ENCODE results near the gene ATP1B2. TPM values are rescaled to one million over a fixed set of nuclear protein-coding genes. Genes with fewer than 3 reads are reported as not detected.
A peak's percentile ranks its signal among the peaks of the same experiment; 100 is the strongest.

The ATP1B2 gene
- total and polyA plus RNA-seq, 7 donors, result 0.36 to 5.7 (median 0.85) TPM

DNA sequence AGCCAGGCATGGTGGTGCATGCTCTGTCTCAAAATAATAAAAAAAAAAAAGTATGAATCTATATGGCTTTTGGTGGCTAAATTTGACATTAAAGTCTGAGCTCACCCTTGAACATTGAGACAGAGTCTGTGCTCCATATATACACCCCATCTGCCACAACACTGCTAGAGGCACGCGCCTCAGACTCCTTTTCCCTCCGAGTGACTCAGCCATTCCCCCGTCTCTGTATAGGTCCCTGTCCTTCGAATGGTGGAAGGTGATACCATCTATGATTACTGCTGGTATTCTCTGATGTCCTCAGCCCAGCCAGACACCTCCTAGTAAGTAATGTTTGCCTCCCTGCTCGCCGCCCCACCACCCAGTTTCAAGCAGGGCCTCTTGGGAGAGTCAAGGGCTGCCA is 49.8 kb downstream of the ATP1B2 start:
- WGBS, 3 donors, result 92 to 95% (median 93%) methylated on average over 7 of the region's 7 CpGs
- Histone ChIP-seq H3K9me3 (no peaks in the 10 kb centered on the region), H3K36me3 (ENCODE audit: insufficient read depth in 1 of 2, low read depth in 1 of 2) (peaks cover 7 to 29% of the 10 kb centered on the region in 2 donors), H3K27me3 (ENCODE audit: insufficient read depth in 3 of 3, low read length in 2 of 3) (peaks cover 0 to 27% (median 13%) of the 10 kb centered on the region in 3 donors), H3K27ac (no peak overlapping the region), H3K4me3 (no peak overlapping the region), H3K4me1 (peaks cover 7% of the 10 kb centered on the region)
- intact Hi-C loops (cut with DNase I), result no loop called here
- ATAC-seq (no peak), DNase-seq (no peak)
- TF ChIP-seq, protein P1, sequence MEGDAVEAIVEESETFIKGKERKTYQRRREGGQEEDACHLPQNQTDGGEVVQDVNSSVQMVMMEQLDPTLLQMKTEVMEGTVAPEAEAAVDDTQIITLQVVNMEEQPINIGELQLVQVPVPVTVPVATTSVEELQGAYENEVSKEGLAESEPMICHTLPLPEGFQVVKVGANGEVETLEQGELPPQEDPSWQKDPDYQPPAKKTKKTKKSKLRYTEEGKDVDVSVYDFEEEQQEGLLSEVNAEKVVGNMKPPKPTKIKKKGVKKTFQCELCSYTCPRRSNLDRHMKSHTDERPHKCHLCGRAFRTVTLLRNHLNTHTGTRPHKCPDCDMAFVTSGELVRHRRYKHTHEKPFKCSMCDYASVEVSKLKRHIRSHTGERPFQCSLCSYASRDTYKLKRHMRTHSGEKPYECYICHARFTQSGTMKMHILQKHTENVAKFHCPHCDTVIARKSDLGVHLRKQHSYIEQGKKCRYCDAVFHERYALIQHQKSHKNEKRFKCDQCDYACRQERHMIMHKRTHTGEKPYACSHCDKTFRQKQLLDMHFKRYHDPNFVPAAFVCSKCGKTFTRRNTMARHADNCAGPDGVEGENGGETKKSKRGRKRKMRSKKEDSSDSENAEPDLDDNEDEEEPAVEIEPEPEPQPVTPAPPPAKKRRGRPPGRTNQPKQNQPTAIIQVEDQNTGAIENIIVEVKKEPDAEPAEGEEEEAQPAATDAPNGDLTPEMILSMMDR (IDR thresholded peaks at IDR 0.05), result no peak

DNA sequence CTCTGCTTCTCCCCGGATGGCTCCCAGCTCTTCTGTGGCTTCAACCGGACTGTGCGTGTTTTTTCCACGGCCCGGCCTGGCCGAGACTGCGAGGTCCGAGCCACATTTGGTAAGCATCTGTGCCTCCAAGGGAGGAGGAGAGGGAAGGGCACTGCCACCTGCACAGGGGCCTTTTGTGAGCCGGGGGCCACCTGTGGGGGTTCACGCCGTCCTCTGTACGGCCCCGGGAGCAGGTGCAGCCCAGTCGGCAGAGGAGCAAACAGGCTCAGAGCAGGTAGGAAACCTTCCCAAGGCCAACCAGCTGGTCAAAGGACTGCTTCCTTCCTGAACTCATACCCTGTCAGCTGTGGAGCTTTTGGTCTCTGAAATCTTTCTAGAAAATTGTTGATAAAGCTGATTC is 51.0 kb downstream of the ATP1B2 start:
- 91 to 93% (median 92%) methylated on average over 14 of the region's 14 CpGs for WGBS, 3 donors
- peaks cover 7% of the 10 kb centered on the region for H3K4me1 ChIP-seq
- no peaks in the 10 kb centered on the region for H3K9me3 ChIP-seq
- TF ChIP-seq, protein P1 (IDR thresholded peaks at IDR 0.05), result no peak
- no peak overlapping the region for H3K4me3 ChIP-seq
- H3K27me3 ChIP-seq (ENCODE audit: insufficient read depth in 3 of 3, low read length in 2 of 3), result peaks cover 0 to 39% (median 17%) of the 10 kb centered on the region in 3 donors
- ATAC-seq (no peak), DNase-seq (no peak)
- H3K27ac ChIP-seq, result no peak overlapping the region
- H3K36me3 ChIP-seq (ENCODE audit: insufficient read depth in 1 of 2, low read depth in 1 of 2), result peaks cover 7 to 24% of the 10 kb centered on the region in 2 donors
- intact Hi-C loops (cut with DNase I), result no loop called here

DNA sequence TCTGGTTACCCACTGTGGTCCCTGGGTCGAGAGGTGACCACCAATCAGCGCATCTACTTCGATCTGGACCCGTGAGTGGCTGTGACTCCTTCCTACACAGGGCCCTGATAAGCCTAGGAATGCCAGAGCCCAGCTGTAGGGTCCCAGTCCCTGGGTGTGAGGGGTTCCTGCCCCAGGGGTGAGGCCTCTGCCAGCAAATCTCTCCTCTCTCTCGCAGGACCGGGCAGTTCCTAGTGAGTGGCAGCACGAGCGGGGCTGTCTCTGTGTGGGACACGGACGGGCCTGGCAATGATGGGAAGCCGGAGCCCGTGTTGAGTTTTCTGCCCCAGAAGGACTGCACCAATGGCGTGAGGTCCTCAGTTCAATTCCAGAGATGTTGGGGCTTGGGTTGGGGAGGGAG is 52.0 kb downstream of the ATP1B2 start:
- Histone ChIP-seq H3K27ac (no peak overlapping the region), H3K27me3 (ENCODE audit: insufficient read depth in 3 of 3, low read length in 2 of 3) (peaks cover 0 to 50% (median 17%) of the 10 kb centered on the region in 3 donors), H3K9me3 (no peaks in the 10 kb centered on the region), H3K36me3 (ENCODE audit: insufficient read depth in 1 of 2, low read depth in 1 of 2) (peaks cover 7 to 24% of the 10 kb centered on the region in 2 donors), H3K4me3 (no peak overlapping the region), H3K4me1 (peaks cover 7% of the 10 kb centered on the region)
- 90 to 91% (median 90%) methylated on average over 13 of the region's 13 CpGs for WGBS, 3 donors
- ATAC-seq (no peak), DNase-seq (no peak)
- TF ChIP-seq, protein P1 (IDR thresholded peaks at IDR 0.05), result no peak
- intact Hi-C loops (cut with DNase I), result no loop called here

DNA sequence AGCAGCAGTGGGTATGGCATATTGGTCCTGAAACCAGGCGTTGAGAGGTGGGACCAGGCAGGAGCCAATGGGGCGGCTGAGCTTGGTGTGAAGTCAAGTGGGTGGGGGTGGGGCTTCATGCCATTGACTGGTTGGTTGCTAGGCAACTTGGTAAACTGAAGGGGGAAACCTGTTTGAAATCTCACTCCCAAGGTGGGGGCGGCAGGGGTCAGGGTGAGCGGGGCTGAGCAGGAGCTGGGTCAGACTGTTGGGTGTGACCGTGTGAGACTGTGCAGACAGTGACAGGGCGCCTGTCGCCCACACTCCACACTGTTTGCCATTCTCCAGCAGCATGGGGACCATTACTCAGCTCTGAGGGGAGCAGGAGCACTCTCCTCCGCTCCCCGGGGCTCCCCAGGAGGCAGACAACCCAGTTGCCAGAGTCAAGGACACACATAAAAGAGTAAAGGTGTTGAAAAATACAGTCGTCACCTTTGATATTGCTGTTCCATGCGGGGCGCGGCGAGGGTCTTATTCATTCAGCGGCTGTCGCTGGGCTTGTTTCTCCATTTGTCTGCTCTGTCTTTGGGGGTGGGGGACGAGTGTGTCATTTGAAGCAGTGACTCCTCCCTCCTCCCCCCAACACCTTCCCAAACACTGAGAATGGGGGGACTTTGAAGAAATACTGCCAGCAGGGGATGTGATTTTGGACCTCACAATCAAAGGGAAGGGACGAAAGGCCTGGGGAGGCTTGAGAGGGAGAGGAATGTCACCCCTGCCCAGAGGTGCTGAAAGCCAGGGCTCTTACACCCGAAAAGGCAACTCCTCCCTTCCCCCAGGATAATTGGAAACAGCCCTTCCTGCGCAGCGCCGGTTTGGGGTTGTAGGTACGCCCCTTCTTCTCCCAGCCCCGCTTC is 53.1 kb downstream of the ATP1B2 start:
- 48 to 55% (median 51%) methylated on average over 24 of the region's 24 CpGs for WGBS, 3 donors

More for the DNA sequence above, 53.1 kb downstream of the ATP1B2 start:
- intact Hi-C loops (cut with DNase I), result no loop called here
- ATAC-seq (peak in 1 of 4 donors; percentile 13), DNase-seq (no peak)
- H3K4me3 ChIP-seq, result no peak overlapping the region
- peaks cover 7% of the 10 kb centered on the region for H3K4me1 ChIP-seq
- no peak overlapping the region for H3K27ac ChIP-seq
- TF ChIP-seq, protein P1 (IDR thresholded peaks at IDR 0.05), result no peak
- no peaks in the 10 kb centered on the region for H3K9me3 ChIP-seq
- H3K27me3 ChIP-seq (ENCODE audit: insufficient read depth in 3 of 3, low read length in 2 of 3), result peaks cover 0 to 50% (median 18%) of the 10 kb centered on the region in 3 donors
- peaks cover 7 to 24% of the 10 kb centered on the region in 2 donors for H3K36me3 ChIP-seq (ENCODE audit: insufficient read depth in 1 of 2, low read depth in 1 of 2)
